ENCODE results near the gene POLG. TPM values are rescaled to one million over a fixed set of nuclear protein-coding genes. Genes with fewer than 3 reads are reported as not detected.

The POLG gene
- total RNA-seq, 1 donor from 2014 or later: 58.2 TPM

DNA sequence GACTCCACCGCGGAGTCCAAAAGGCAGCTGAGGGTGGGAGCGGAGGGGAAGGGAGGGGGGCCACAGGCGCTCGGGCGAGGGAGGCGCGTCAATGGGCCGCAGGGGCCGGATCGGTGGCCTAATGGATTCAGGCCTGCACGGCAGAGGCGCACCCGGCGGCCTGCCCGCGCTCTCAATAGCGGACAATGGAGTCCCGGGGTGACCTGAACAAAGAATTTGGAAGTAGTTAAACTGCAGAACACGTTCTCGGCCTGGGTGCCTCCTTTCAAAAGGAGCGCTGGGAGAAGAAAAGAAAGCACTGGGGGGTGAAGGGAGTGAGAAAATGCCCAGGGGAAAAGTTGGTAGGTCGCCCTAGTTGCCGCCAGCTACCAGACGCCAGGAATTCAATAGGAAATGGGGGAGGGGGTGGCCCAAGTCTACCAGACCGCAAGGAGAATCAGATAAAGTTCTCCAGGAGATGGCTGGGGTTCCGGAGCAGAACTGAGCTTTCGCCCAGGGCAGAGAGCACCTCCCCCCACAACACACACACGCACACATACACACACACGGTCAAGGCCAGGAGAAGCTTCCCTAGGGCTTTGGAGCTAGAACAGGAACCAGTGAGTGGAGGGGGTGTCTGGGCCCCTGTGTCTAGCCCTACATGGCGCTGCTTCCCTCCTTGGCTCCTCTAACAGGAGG, 25.8 kb upstream of the POLG start:
- Histone ChIP-seq H3K4me1 (peaks cover 22% of the 10 kb centered on the region), H3K9me3 (no peaks in the 10 kb centered on the region), H3K27me3 (ENCODE audit: low read depth) (peaks cover 97% of the 10 kb centered on the region), H3K27ac (no peak overlapping the region), H3K36me3 (no peaks in the 10 kb centered on the region), H3K4me3 (no peak overlapping the region)
- DNase-seq (no peak), ATAC-seq (no peak)
- TF ChIP-seq CTCF (IDR thresholded peaks at IDR 0.05): no peak
- intact Hi-C loops (cut with DNase I): loop anchor here (10.0 kb wide), 1 partner anchor 74 kb away; no protein-coding TSS in a partner anchor

- no peaks in the 10 kb centered on the region for H3K36me3 ChIP-seq
- H3K27me3 ChIP-seq (ENCODE audit: low read depth): peaks cover 97% of the 10 kb centered on the region
- peaks cover 22% of the 10 kb centered on the region for H3K4me1 ChIP-seq
- intact Hi-C loops (cut with DNase I): loop anchor here (10.0 kb wide), 1 partner anchor 75 kb away; no protein-coding TSS in a partner anchor
- TF ChIP-seq CTCF (IDR thresholded peaks at IDR 0.05): no peak
- H3K27ac ChIP-seq: no peak overlapping the region
- H3K9me3 ChIP-seq: no peaks in the 10 kb centered on the region
- no peak overlapping the region for H3K4me3 ChIP-seq
- no peak for DNase-seq
- no peak for ATAC-seq
These were observed 25.1 kb upstream of the POLG start for GRCh38 chr15:89359471-89360293.

GRCh38 chr15:89358755-89359439, 24.3 kb upstream of the POLG start:
- no peaks in the 10 kb centered on the region for H3K9me3 ChIP-seq
- peaks cover 97% of the 10 kb centered on the region for H3K27me3 ChIP-seq (ENCODE audit: low read depth)
- TF ChIP-seq CTCF (IDR thresholded peaks at IDR 0.05): peak; percentile 97
- peaks cover 16% of the 10 kb centered on the region for H3K4me1 ChIP-seq
- peak overlapping the region; percentile 53 for H3K4me3 ChIP-seq
- DNase-seq (peak; percentile 85), ATAC-seq (peak; percentile 93 to 95)
- no peaks in the 10 kb centered on the region for H3K36me3 ChIP-seq
- H3K27ac ChIP-seq: no peak overlapping the region
- intact Hi-C loops (cut with DNase I): no loop called here

DNA sequence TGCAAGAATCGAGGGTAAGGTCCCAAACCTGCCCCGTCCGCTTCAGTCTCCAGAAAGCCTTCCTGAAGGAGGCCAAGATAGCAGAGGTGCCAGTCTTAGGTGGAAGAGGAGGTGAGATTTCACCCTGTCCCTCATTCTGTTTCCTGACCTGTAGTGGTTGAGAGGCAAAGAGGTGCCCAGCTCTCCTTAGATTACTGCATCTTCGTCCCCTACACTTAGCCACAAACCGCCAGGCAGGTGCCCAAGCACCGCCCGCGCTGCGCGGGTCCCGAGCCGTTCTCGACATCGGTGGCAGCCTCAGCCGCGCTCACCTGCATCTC, 23.8 kb upstream of the POLG start:
- no peaks in the 10 kb centered on the region for H3K9me3 ChIP-seq
- peak overlapping the region; percentile 53 for H3K4me3 ChIP-seq

More for the DNA sequence above, 23.8 kb upstream of the POLG start:
- Histone ChIP-seq H3K27ac (no peak overlapping the region), H3K27me3 (ENCODE audit: low read depth) (peaks cover 97% of the 10 kb centered on the region), H3K36me3 (no peaks in the 10 kb centered on the region), H3K4me1 (peaks cover 16% of the 10 kb centered on the region)
- TF ChIP-seq CTCF (IDR thresholded peaks at IDR 0.05): no peak
- peak in 1 of 2 donors; percentile 3 for ATAC-seq
- DNase-seq: no peak
- intact Hi-C loops (cut with DNase I): no loop called here

Data from lower lobe of right lung (tissue), 2 donors.